Osteocyte (in vitro differentiated cells): ENCODE measurements around the gene AMDHD1. TPM values are rescaled to one million over a fixed set of nuclear protein-coding genes. Genes with fewer than 3 reads are reported as not detected.

Experiments
- DNase-seq: peaks from one replicate; pipeline ENCODE4 v3.0.0; 2021; ENCODE audit warnings: mixed read lengths; ENCODE audit not compliant: unreplicated experiment; ENCODE audit errors: extremely low spot score
- H3K27ac Mint-ChIP-seq: one replicate; pipeline ENCODE4 v1.8.0; 2021; ENCODE audit warnings: mild to moderate bottlenecking, mixed read lengths; ENCODE audit not compliant: unreplicated experiment
- H3K27me3 Mint-ChIP-seq: one replicate; pipeline ENCODE4 v1.8.0; 2021; ENCODE audit warnings: mixed read lengths; ENCODE audit not compliant: unreplicated experiment
- H3K36me3 Mint-ChIP-seq: one replicate; pipeline ENCODE4 v1.8.0; 2021; ENCODE audit warnings: mixed read lengths; ENCODE audit not compliant: unreplicated experiment
- H3K4me1 Mint-ChIP-seq: one replicate; pipeline ENCODE4 v1.8.0; 2021; ENCODE audit warnings: mixed read lengths; ENCODE audit not compliant: unreplicated experiment
- H3K4me3 Mint-ChIP-seq: one replicate; pipeline ENCODE4 v1.8.0; 2021; ENCODE audit warnings: mild to moderate bottlenecking, moderate library complexity, mixed read lengths; ENCODE audit not compliant: unreplicated experiment
- H3K9me3 Mint-ChIP-seq: one replicate; pipeline ENCODE4 v1.8.0; 2021; ENCODE audit warnings: mixed read lengths; ENCODE audit not compliant: unreplicated experiment
- CTCF ChIP-seq: fragments of 200-600 bp; sonication (generic); IDR thresholded peaks from 2 replicates; pipeline ENCODE4 v1.5.0; 2021; ENCODE audit warnings: antibody characterized with exemption, mild to moderate bottlenecking, moderate library complexity
- total RNA-seq: library from RNA; stranded (reverse); gene quantifications from 2 replicates; pipeline ENCODE4 v1.2.1, GENCODE V29; 2021

The AMDHD1 gene
- total RNA-seq, 1 donor from 2014 or later, result not detected

GRCh38 chr12:95986635-95987570 is 43.8 kb downstream of the AMDHD1 start:
- H3K27ac Mint-ChIP-seq, result no peak overlapping the region
- no peak overlapping the region for H3K4me3 Mint-ChIP-seq
- no peaks in the 10 kb centered on the region for H3K36me3 Mint-ChIP-seq
- H3K9me3 Mint-ChIP-seq, result no peaks in the 10 kb centered on the region
- no peak for TF ChIP-seq CTCF
- no peak for DNase-seq
- H3K4me1 Mint-ChIP-seq, result peaks cover 2% of the 10 kb centered on the region
- H3K27me3 Mint-ChIP-seq, result peaks cover 13% of the 10 kb centered on the region

DNA sequence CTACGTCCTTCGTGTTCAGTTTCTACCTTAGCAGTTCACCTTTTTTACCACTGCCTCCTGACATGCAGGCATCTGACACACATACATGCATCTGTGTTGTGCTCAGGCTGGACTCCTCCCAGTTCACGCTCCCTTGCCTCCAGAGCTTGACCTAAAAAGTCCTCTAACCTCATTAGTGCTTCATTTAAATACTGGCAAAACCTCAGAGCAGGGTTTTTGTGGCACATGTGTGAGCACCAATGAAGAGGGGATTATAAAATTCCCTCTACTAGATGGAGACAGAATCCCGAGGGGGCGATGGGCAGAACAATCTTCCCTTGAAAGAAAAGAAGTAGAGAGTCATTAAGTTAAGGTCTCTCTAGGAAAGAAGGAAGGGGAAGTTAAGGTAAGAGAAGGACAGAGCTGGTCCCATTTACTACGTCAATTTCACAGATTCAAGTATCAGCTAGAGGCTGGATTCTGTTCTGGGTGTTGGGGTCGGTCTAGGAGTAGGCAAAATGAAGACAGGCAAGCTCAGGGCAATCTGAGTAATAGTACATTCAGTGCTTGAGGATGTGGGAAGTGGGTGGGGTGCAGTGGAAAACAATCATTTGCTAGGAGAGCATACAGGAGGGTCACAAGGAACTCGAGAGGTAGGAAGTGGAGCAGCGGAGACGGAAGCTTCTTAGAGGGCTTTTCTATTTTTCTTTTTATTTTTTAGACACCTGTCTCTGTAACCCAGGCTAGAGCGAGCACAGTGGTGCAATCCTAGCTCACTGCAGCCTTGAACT is 45.6 kb downstream of the AMDHD1 start:
- Mint-ChIP-seq H3K27ac (no peak overlapping the region), H3K36me3 (no peaks in the 10 kb centered on the region), H3K4me1 (peaks cover 2% of the 10 kb centered on the region), H3K27me3 (peaks cover 13% of the 10 kb centered on the region), H3K9me3 (no peaks in the 10 kb centered on the region), H3K4me3 (no peak overlapping the region)
- no peak for TF ChIP-seq CTCF
- no peak for DNase-seq

- no peak overlapping the region for H3K4me3 Mint-ChIP-seq
- no peak overlapping the region for H3K27ac Mint-ChIP-seq
- no peaks in the 10 kb centered on the region for H3K9me3 Mint-ChIP-seq
- H3K36me3 Mint-ChIP-seq, result no peaks in the 10 kb centered on the region
- peaks cover 13% of the 10 kb centered on the region for H3K27me3 Mint-ChIP-seq
- no peak for DNase-seq
- no peak for TF ChIP-seq CTCF
- H3K4me1 Mint-ChIP-seq, result peaks cover 2% of the 10 kb centered on the region
Measured at GRCh38 chr12:95989504-95990123, 46.5 kb downstream of the AMDHD1 start.

GRCh38 chr12:95990136-95990535 is 47.0 kb downstream of the AMDHD1 start:
- no peak for TF ChIP-seq CTCF
- H3K4me3 Mint-ChIP-seq, result no peak overlapping the region
- DNase-seq, result no peak
- no peak overlapping the region for H3K27ac Mint-ChIP-seq
- H3K36me3 Mint-ChIP-seq, result no peaks in the 10 kb centered on the region
- H3K9me3 Mint-ChIP-seq, result no peaks in the 10 kb centered on the region
- peaks cover 2% of the 10 kb centered on the region for H3K4me1 Mint-ChIP-seq
- peaks cover 13% of the 10 kb centered on the region for H3K27me3 Mint-ChIP-seq
